HCT116 (cell line): ENCODE data around the gene CDH22. TPM values are rescaled to one million over a fixed set of nuclear protein-coding genes. Genes with fewer than 3 reads are reported as not detected.

Experiments used
- ATAC-seq: fragments of 200-7000 bp; cut with Tn5 transposase; 2 replicates; pipeline ENCODE4 v1.9.1; 2020; ENCODE audit warnings: mild to moderate bottlenecking, moderate library complexity
- BruUV-seq: library from RNA; stranded (reverse); fragments of 400-500 nt; replicated peaks from 2 replicates; lab custom pipeline; 2021; lab: Mats Ljungman, UMichigan
- CTCF ChIA-PET: fragments of 300-600 bp; sonication (Branson Sonifier 250); formaldehyde crosslinking; loops from one replicate; lab custom pipeline; 2021; ENCODE audit warnings: antibody characterized with exemption; lab: Charles Lee
- POLR2A ChIA-PET: fragments of 300-600, 350-600 bp; sonication (Branson Sonifier 250); formaldehyde crosslinking; loops from one replicate; lab custom pipeline; 2021; ENCODE audit warnings: antibody characterized with exemption; lab: Charles Lee
- RAD21 ChIA-PET, 2 experiments: fragments of 300-600 bp; sonication (Branson Sonifier 250); formaldehyde crosslinking; loops; one replicate each; lab custom pipeline; 2023; ENCODE audit warnings: low total read pairs in 2 of 2; ENCODE audit not compliant: uncharacterized antibody in 2 of 2, unreplicated experiment in 2 of 2, low non-redundant PET in 1 of 2; lab: Charles Lee
- DNase-seq: peaks from one replicate; pipeline ENCODE4 v3.0.0-alpha.2; 2010; ENCODE audit warnings: low read depth, low spot score
- H2AFZ ChIP-seq: fragments of 200-600 bp; shearing (Covaris generic), sonication (generic); 2 replicates; pipeline ENCODE4 v1.6.1; 2017; ENCODE audit warnings: low read depth, mixed run types, mixed read lengths, antibody characterized with exemption, low read length; ENCODE audit not compliant: poor library complexity, severe bottlenecking
- H3K27ac ChIP-seq: 2 replicates; pipeline ENCODE4 v1.5.1; 2012; ENCODE audit warnings: low read depth, low read length
- H3K27me3 ChIP-seq: fragments of 200-600 bp; sonication (generic); 2 replicates; pipeline ENCODE4 v1.6.1; 2016; ENCODE audit warnings: mixed run types, low read length, mixed read lengths; ENCODE audit not compliant: insufficient read depth
- H3K36me3 ChIP-seq, 2 experiments: fragments of 200-500 bp in 1 of 2; fragments of 200-600 bp in 1 of 2; sonication (Bioruptor generic) in 1 of 2; sonication (generic) in 1 of 2; 2 replicates each; pipeline versions ENCODE4 v1.5.1 to v1.6.1; 2014 to 2016; ENCODE audit warnings: low read length in 2 of 2, inconsistent platforms in 1 of 2, mixed read lengths in 1 of 2, mixed run types in 1 of 2; ENCODE audit not compliant: insufficient read depth in 2 of 2, control insufficient read depth in 1 of 2
- H3K4me1 ChIP-seq, 2 experiments: fragments of 200-600 bp in 1 of 2; sonication (generic) in 1 of 2; 2 replicates each; pipeline versions ENCODE4 v1.5.1 to v1.6.1; 2012 to 2017; ENCODE audit warnings: low read length in 2 of 2, inconsistent platforms in 1 of 2, mild to moderate bottlenecking in 1 of 2, mixed read lengths in 1 of 2, mixed run types in 1 of 2, moderate library complexity in 1 of 2; ENCODE audit not compliant: insufficient read depth in 2 of 2, control insufficient read depth in 1 of 2
- H3K4me2 ChIP-seq: fragments of 200-600 bp; sonication (generic); 2 replicates; pipeline ENCODE4 v1.6.1; 2017; ENCODE audit warnings: mixed run types, low read length, mixed read lengths
- H3K4me3 ChIP-seq, 2 experiments: fragments of 200-600 bp in 1 of 2; sonication (generic) in 1 of 2; replicated peaks in 1 of 2; 2 replicates each; pipeline ENCODE4 v1.5.1; 2011 to 2016; ENCODE audit warnings: low read length in 2 of 2, control low read depth in 1 of 2, low read depth in 1 of 2, mild to moderate bottlenecking in 1 of 2, mixed read lengths in 1 of 2, mixed run types in 1 of 2
- H3K79me2 ChIP-seq: fragments of 200-600 bp; sonication (generic); 2 replicates; pipeline ENCODE4 v1.6.1; 2017; ENCODE audit warnings: mild to moderate bottlenecking, mixed run types, low read length, moderate library complexity, mixed read lengths; ENCODE audit not compliant: insufficient read depth
- H3K9ac ChIP-seq: fragments of 200-600 bp; sonication (generic); 2 replicates; pipeline ENCODE4 v1.6.1; 2016; ENCODE audit warnings: low read length, mixed read lengths
- H3K9me2 ChIP-seq: fragments of 200-600 bp; sonication (generic), shearing (Covaris generic); 2 replicates; pipeline ENCODE4 v1.6.1; 2017; ENCODE audit warnings: mixed run types, mild to moderate bottlenecking, moderate library complexity; ENCODE audit not compliant: insufficient read depth
- H3K9me3 ChIP-seq, 2 experiments: fragments of 200-500 bp in 1 of 2; fragments of 200-600 bp in 1 of 2; sonication (Bioruptor generic) in 1 of 2; sonication (generic) in 1 of 2; 2 replicates each; pipeline ENCODE4 v1.6.1; 2014 to 2017; ENCODE audit warnings: low read length in 2 of 2, mixed read lengths in 2 of 2, inconsistent platforms in 1 of 2, low read depth in 1 of 2, mild to moderate bottlenecking in 1 of 2, mixed run types in 1 of 2, moderate library complexity in 1 of 2; ENCODE audit not compliant: control insufficient read depth in 1 of 2, insufficient read depth in 1 of 2
- H4K20me1 ChIP-seq: fragments of 200-600 bp; sonication (generic), shearing (Covaris generic); 2 replicates; pipeline ENCODE4 v1.6.1; 2017; ENCODE audit warnings: mixed run types, mild to moderate bottlenecking, moderate library complexity; ENCODE audit not compliant: insufficient read depth
- CBX3 ChIP-seq: IDR thresholded peaks from 2 replicates; pipeline ENCODE4 v1.6.1; 2012; ENCODE audit warnings: low read depth
- EGR1 ChIP-seq: IDR thresholded peaks from 2 replicates; pipeline ENCODE4 v1.6.1; 2012; ENCODE audit warnings: low read depth
- ELF1 ChIP-seq: IDR thresholded peaks from 2 replicates; pipeline ENCODE4 v1.6.1; 2012; ENCODE audit warnings: low read depth, borderline replicate concordance
- EZH2 ChIP-seq: fragments of 200-600 bp; sonication (generic); IDR thresholded peaks from 2 replicates; pipeline ENCODE4 v1.6.1; 2017; ENCODE audit warnings: antibody characterized with exemption, mixed run types
- POLR2A ChIP-seq: IDR thresholded peaks from 2 replicates; pipeline ENCODE4 v1.7.0; 2011; ENCODE audit warnings: borderline replicate concordance; ENCODE audit not compliant: insufficient read depth, insufficient read length; ENCODE audit errors: extremely low read depth
- REST ChIP-seq: IDR thresholded peaks from 2 replicates; pipeline ENCODE4 v1.6.1; 2012; ENCODE audit warnings: low read depth
- SIN3A ChIP-seq: IDR thresholded peaks from 2 replicates; pipeline ENCODE4 v1.6.1; 2012; ENCODE audit warnings: low read depth
- SRF ChIP-seq: IDR thresholded peaks from 2 replicates; pipeline ENCODE4 v1.6.1; 2012; ENCODE audit warnings: low read depth
- ZFX ChIP-seq: fragments of 450-650 bp; IDR thresholded peaks from 2 replicates; pipeline ENCODE4 v1.6.1; 2017
- ZNF274 ChIP-seq: fragments of 200-500 bp; sonication (Bioruptor generic); IDR thresholded peaks from 2 replicates; pipeline ENCODE4 v1.6.1; 2014; ENCODE audit warnings: mild to moderate bottlenecking, low read depth, low read length, inconsistent platforms
- intact Hi-C: fragments of 100-400 bp; cut with micrococcal nuclease; formaldehyde crosslinking; loops from 2 replicates; pipeline ENCODE4 v1.10.0; 2022
- total RNA-seq: library from RNA; stranded (reverse); gene quantifications from one replicate; pipeline ENCODE4 v1.2.1, GENCODE V29; 2021; ENCODE audit not compliant: unreplicated experiment
- TF ChIP-seq, protein P1 (sequence below): IDR thresholded peaks from 2 replicates; pipeline ENCODE4 v1.6.1; 2011; ENCODE audit warnings: mild to moderate bottlenecking, low read length, moderate library complexity; ENCODE audit not compliant: insufficient replicate concordance; ENCODE audit errors: extremely low read depth
- TF ChIP-seq, protein P2 (sequence below): IDR thresholded peaks from 2 replicates; pipeline ENCODE4 v1.6.1; 2012

CDH22 gene
- total RNA-seq, 1 experiment from 2014 or later, result 1.8 TPM

- TF ChIP-seq, protein P1, sequence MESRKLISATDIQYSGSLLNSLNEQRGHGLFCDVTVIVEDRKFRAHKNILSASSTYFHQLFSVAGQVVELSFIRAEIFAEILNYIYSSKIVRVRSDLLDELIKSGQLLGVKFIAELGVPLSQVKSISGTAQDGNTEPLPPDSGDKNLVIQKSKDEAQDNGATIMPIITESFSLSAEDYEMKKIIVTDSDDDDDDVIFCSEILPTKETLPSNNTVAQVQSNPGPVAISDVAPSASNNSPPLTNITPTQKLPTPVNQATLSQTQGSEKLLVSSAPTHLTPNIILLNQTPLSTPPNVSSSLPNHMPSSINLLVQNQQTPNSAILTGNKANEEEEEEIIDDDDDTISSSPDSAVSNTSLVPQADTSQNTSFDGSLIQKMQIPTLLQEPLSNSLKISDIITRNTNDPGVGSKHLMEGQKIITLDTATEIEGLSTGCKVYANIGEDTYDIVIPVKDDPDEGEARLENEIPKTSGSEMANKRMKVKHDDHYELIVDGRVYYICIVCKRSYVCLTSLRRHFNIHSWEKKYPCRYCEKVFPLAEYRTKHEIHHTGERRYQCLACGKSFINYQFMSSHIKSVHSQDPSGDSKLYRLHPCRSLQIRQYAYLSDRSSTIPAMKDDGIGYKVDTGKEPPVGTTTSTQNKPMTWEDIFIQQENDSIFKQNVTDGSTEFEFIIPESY, result no peak
- TF ChIP-seq, protein P2, sequence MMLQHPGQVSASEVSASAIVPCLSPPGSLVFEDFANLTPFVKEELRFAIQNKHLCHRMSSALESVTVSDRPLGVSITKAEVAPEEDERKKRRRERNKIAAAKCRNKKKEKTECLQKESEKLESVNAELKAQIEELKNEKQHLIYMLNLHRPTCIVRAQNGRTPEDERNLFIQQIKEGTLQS, result no peak
- TF ChIP-seq EZH2 (no peak), CBX3 (no peak), SIN3A (no peak), ZFX (no peak), EGR1 (no peak), SRF (no peak), ZNF274 (no peak)
Observed at GRCh38 chr20:46158476-46158987, 149.8 kb downstream of the CDH22 start (continued).

- ChIA-PET POLR2A (no interaction called here), RAD21 (no interaction called here), CTCF (no interaction called here)
- H3K9me3 ChIP-seq, result no peaks in the 10 kb centered on the region
- peaks cover 31% of the 10 kb centered on the region for H3K27me3 ChIP-seq
- no peaks in the 10 kb centered on the region for H3K79me2 ChIP-seq
- H3K9ac ChIP-seq, result no peak overlapping the region
- no peaks in the 10 kb centered on the region for H4K20me1 ChIP-seq
- no peaks in the 10 kb centered on the region for H3K9me2 ChIP-seq
- no peaks in the 10 kb centered on the region for H3K4me1 ChIP-seq
- H3K27ac ChIP-seq, result no peak overlapping the region
- no peak overlapping the region for H3K4me3 ChIP-seq
- TF ChIP-seq, protein P2, result no peak
- TF ChIP-seq REST, result no peak
- TF ChIP-seq ELF1, result no peak
- TF ChIP-seq POLR2A, result no peak
- no TSS peak for BruUV-seq
- H2AFZ ChIP-seq, result no peak overlapping the region
- DNase-seq (no peak), ATAC-seq (no peak)
- H3K4me2 ChIP-seq, result no peak overlapping the region
- no peaks in the 10 kb centered on the region for H3K36me3 ChIP-seq
- intact Hi-C loops, result no loop called here
Observed at GRCh38 chr20:46157625-46158024, 150.7 kb downstream of the CDH22 start.
